ENCODE data around the gene G3BP1. TPM values are rescaled to one million over a fixed set of nuclear protein-coding genes. Genes with fewer than 3 reads are reported as not detected.

G3BP1 gene
- total and polyA plus RNA-seq, 9 of the 15 experiments (the other 6 are each of a cell fraction or from before 2014, with no cell fraction given): 54.7 to 264 (median 105) TPM

- TF ChIP-seq ZNF274 (IDR thresholded peaks at IDR 0.05; ENCODE audit: borderline replicate concordance, low read depth, low read length): no peak
- no peak for TF ChIP-seq SAFB2 (IDR thresholded peaks at IDR 0.05; ENCODE audit: borderline replicate concordance, low read depth, low read length, severe bottlenecking)
- TF ChIP-seq MLLT1 (IDR thresholded peaks at IDR 0.05): no peak
- no peak for TF ChIP-seq TCF15 (CRISPR knock-in tag; IDR thresholded peaks at IDR 0.05)
- TF ChIP-seq CCNT2 (IDR thresholded peaks at IDR 0.05; ENCODE audit: borderline replicate concordance, extremely low read depth, insufficient read length, low read depth, low read length): peak; percentile 7
- no peak for TF ChIP-seq HNRNPLL (IDR thresholded peaks at IDR 0.05; ENCODE audit: low read depth, low read length, poor library complexity, severe bottlenecking)
- TF ChIP-seq SUPT5H (IDR thresholded peaks at IDR 0.05): 0 out of 2 replicates have a peak, but pooled peaks have one; percentile 80
- no peak for TF ChIP-seq ZKSCAN1 (IDR thresholded peaks at IDR 0.05; ENCODE audit: low read depth, low read length)
- no peak for TF ChIP-seq ZBTB26 (CRISPR knock-in tag; IDR thresholded peaks at IDR 0.05)
- 0 out of 2 replicates have a peak, but pooled peaks have one; percentile 34 for TF ChIP-seq ZNF707 (CRISPR knock-in tag; conservative IDR thresholded peaks at IDR 0.05)
- TF ChIP-seq TARDBP (IDR thresholded peaks at IDR 0.05): no peak
- TF ChIP-seq SETDB1 (IDR thresholded peaks at IDR 0.05; ENCODE audit: low read length): no peak
- TF ChIP-seq NFATC3 (IDR thresholded peaks at IDR 0.05): no peak
- no peak for TF ChIP-seq ID3 (CRISPR knock-in tag; IDR thresholded peaks at IDR 0.05)
- TF ChIP-seq ID3 (tag; IDR thresholded peaks at IDR 0.05): peak; percentile 46; the same call in 1 of the 2 replicates
- no peak for TF ChIP-seq MBD1 (CRISPR knock-in tag; IDR thresholded peaks at IDR 0.05)
- peak; percentile 64; the same call in 1 of the 2 replicates for TF ChIP-seq CBFB (CRISPR knock-in tag; IDR thresholded peaks at IDR 0.05)
- no peak for TF ChIP-seq SPI1 (IDR thresholded peaks at IDR 0.05; ENCODE audit: borderline replicate concordance, low read depth, low read length)
- peak; percentile 92 to 93; a peak in 3 of 4 replicates for TF ChIP-seq UBTF (IDR thresholded peaks at IDR 0.05; ENCODE audit: borderline replicate concordance in 1 of 2, low read depth in 2 of 2, low read length in 2 of 2)
Observed at GRCh38 chr5:151770383-151771258, 1.1 kb upstream of the G3BP1 start (continued).

Measured in K562 (cell line).